Stimulated activated naive CD4-positive, alpha-beta T cell treated with Interleukin-2 at 50 U/mL for 16 hours (primary cell): ENCODE results near the gene INSYN2A.

Source experiments
- DNase-seq: peaks from one replicate; lab custom pipeline; 2025; lab: John Stamatoyannopoulos, UW

The INSYN2A gene

GRCh38 chr10:127195571-127196281, 665 bp downstream of the INSYN2A start:
- DNase-seq, result no peak

- DNase-seq, result no peak
These were observed 1.3 kb downstream of the INSYN2A start for GRCh38 chr10:127195041-127195506.

- no peak for DNase-seq
These were observed 1.8 kb downstream of the INSYN2A start for GRCh38 chr10:127194599-127194998.

GRCh38 chr10:127194111-127194510, 2.3 kb downstream of the INSYN2A start:
- DNase-seq, result no peak

GRCh38 chr10:127193125-127193524, 3.3 kb downstream of the INSYN2A start:
- DNase-seq, result no peak

GRCh38 chr10:127190427-127190826, 6.0 kb downstream of the INSYN2A start:
- DNase-seq, result no peak

GRCh38 chr10:127189226-127189625, 7.2 kb downstream of the INSYN2A start:
- no peak for DNase-seq

GRCh38 chr10:127186813-127187212, 9.6 kb downstream of the INSYN2A start:
- no peak for DNase-seq

- DNase-seq, result no peak
These were observed 11.8 kb downstream of the INSYN2A start for GRCh38 chr10:127184582-127184981.

- no peak for DNase-seq
These were observed 14.2 kb downstream of the INSYN2A start for GRCh38 chr10:127182161-127182560.

GRCh38 chr10:127179612-127180250, 16.7 kb downstream of the INSYN2A start:
- DNase-seq, result no peak

- no peak for DNase-seq
These were observed 19.7 kb downstream of the INSYN2A start for GRCh38 chr10:127176649-127177048.

- no peak for DNase-seq
These were observed 20.9 kb downstream of the INSYN2A start for GRCh38 chr10:127175357-127176110.

GRCh38 chr10:127174866-127175265, 21.5 kb downstream of the INSYN2A start:
- DNase-seq, result no peak

- no peak for DNase-seq
These were observed 28.1 kb downstream of the INSYN2A start for GRCh38 chr10:127168261-127168660.

GRCh38 chr10:127162841-127163240, 33.5 kb downstream of the INSYN2A start:
- no peak for DNase-seq

- DNase-seq, result no peak
These were observed 34.9 kb downstream of the INSYN2A start for GRCh38 chr10:127161482-127161881.

- no peak for DNase-seq
These were observed 36.6 kb downstream of the INSYN2A start for GRCh38 chr10:127159648-127160245.

GRCh38 chr10:127158662-127159061, 37.7 kb downstream of the INSYN2A start:
- DNase-seq, result no peak

GRCh38 chr10:127157506-127158200, 38.7 kb downstream of the INSYN2A start:
- DNase-seq, result no peak

GRCh38 chr10:127157089-127157488, 39.3 kb downstream of the INSYN2A start:
- DNase-seq, result no peak
